Esophagus squamous epithelium (tissue), 5 donors: ENCODE results near the gene PHF2. TPM values are rescaled to one million over a fixed set of nuclear protein-coding genes. Genes with fewer than 3 reads are reported as not detected.

Source experiments
- DNase-seq: peaks from one replicate; lab custom pipeline; 2025; lab: John Stamatoyannopoulos, UW
- H3K27ac ChIP-seq, 4 donors: fragments of 200-600 bp; sonication (generic); one replicate each; pipeline ENCODE4 v1.5.1; 2016 to 2019; ENCODE audit warnings: mild to moderate bottlenecking in 1 of 4
- H3K27me3 ChIP-seq, 4 donors: fragments of 200-600 bp; sonication (generic); 1 replicate in 3 of 4; 2 replicates in 1 of 4; pipeline versions ENCODE4 v1.5.1 to v1.6.0; 2017 to 2021; ENCODE audit warnings: antibody characterized with exemption in 1 of 4
- H3K36me3 ChIP-seq, 3 donors: fragments of 200-600 bp; sonication (generic); one replicate each; pipeline ENCODE4 v1.5.1; 2016 to 2019
- H3K4me1 ChIP-seq, 3 donors: fragments of 200-600 bp; sonication (generic); one replicate each; pipeline ENCODE4 v1.5.1; 2017 to 2019
- H3K4me3 ChIP-seq, 4 donors: fragments of 200-600 bp; sonication (generic); 1 replicate in 3 of 4; 2 replicates in 1 of 4; pipeline ENCODE4 v1.5.1; 2016 to 2019; ENCODE audit warnings: mild to moderate bottlenecking in 2 of 4, moderate library complexity in 1 of 4
- H3K9me3 ChIP-seq, 3 donors: fragments of 200-600 bp; sonication (generic); one replicate each; pipeline ENCODE4 v1.5.1; 2016 to 2019
- POLR2A ChIP-seq, 4 donors: fragments of 450-650 bp; IDR thresholded peaks; one replicate each; pipeline ENCODE4 v1.6.1; 2017; ENCODE audit warnings: antibody characterized with exemption in 4 of 4, mild to moderate bottlenecking in 4 of 4, moderate library complexity in 3 of 4
- WGBS, 2 donors: methylation state at CpG; one replicate each; pipeline ENCODE4 v1.1.5; 2018; 5-methylcytosine and 5-hydroxymethylcytosine counted together
- intact Hi-C: fragments of 100-400 bp; cut with DNase I; formaldehyde crosslinking; loops from one replicate; pipeline ENCODE4 v1.15.0; 2022
- total RNA-seq, 4 donors: library from RNA; depleted of rRNA; stranded (reverse); fragments of >200 nt; gene quantifications; one replicate each; pipeline ENCODE4 v1.1.0, GENCODE V29; 2016
- TF ChIP-seq, protein P1 (sequence below), 6 experiments: fragments of 450-650 bp in 4 of 6; fragments of 200-600 bp in 2 of 6; sonication (generic) in 2 of 6; IDR thresholded peaks; one replicate each; pipeline ENCODE4 v1.5.1; 2016 to 2019; ENCODE audit warnings: antibody characterized with exemption in 6 of 6, mild to moderate bottlenecking in 4 of 6, moderate library complexity in 4 of 6
- donor health status: DM: yes; HTN: yes; CAD: no.

Gene PHF2
- total RNA-seq = 10 to 100 TPM; 13.3 to 22.6 (median 17.5) TPM

DNA sequence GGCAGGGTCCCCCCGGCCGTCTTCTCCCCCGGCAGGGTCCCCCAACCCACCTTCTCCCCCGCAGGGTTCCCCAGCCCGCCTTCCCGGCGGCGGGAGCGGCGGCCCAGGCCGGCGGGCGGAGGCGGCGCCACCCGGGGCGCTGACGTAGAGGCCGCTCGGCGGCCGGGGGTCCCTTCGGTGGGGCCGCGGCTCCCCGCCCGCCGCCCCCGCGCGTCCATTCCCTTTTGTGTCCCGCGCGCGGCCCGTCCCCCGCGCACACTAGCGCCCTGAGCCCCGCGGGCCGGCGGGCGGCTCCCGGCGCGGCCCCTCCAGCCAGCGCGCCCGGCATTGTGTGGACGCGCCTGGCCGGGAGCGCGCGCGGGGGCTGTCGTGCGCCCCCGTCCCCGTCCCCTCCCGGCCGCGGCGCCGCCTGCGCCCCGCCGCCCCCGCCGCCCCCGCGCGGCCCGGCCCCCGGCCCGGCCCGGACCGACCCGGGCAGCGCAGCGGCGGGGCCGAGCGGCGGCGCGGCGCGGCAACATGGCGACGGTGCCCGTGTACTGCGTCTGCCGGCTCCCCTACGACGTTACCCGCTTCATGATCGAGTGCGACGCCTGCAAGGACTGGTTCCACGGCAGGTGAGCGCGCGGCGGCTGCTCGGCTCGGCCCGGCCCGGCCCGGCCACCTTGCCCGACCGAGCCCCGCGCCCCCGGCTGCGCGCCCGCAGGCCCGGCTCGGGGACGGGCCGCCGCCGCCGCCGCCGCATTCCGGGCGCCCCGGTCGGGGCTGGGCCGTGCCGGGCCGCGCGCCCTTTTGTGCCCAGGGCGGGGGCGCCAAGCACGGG is at the start of gene PHF2:
Gene PHF2, plus strand, starts transcription at position 327 of the 820 bp plus-strand sequence. Its CDS starts 190 bp downstream, at position 517.
- intact Hi-C loops = no loop called here
- Histone ChIP-seq H3K27me3 (no peaks in the 10 kb centered on the region), H3K9me3 (no peaks in the 10 kb centered on the region), H3K36me3 (no peaks in the 10 kb centered on the region), H3K4me1 (peaks cover 32 to 59% (median 36%) of the 10 kb centered on the region in 3 donors), H3K4me3 (peak within 1 kb of the TSS; percentile 52 to 93 (median 90)), H3K27ac (peak within 1 kb of the TSS; percentile 94 to 95 (median 95))
- no peak for DNase-seq
- WGBS, 2 donors = no CpG with 5 or more reads among the region's 140 CpGs
- no peak for TF ChIP-seq POLR2A (IDR thresholded peaks at IDR 0.05)
- TF ChIP-seq, protein P1, sequence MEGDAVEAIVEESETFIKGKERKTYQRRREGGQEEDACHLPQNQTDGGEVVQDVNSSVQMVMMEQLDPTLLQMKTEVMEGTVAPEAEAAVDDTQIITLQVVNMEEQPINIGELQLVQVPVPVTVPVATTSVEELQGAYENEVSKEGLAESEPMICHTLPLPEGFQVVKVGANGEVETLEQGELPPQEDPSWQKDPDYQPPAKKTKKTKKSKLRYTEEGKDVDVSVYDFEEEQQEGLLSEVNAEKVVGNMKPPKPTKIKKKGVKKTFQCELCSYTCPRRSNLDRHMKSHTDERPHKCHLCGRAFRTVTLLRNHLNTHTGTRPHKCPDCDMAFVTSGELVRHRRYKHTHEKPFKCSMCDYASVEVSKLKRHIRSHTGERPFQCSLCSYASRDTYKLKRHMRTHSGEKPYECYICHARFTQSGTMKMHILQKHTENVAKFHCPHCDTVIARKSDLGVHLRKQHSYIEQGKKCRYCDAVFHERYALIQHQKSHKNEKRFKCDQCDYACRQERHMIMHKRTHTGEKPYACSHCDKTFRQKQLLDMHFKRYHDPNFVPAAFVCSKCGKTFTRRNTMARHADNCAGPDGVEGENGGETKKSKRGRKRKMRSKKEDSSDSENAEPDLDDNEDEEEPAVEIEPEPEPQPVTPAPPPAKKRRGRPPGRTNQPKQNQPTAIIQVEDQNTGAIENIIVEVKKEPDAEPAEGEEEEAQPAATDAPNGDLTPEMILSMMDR (IDR thresholded peaks at IDR 0.05) = no peak

DNA sequence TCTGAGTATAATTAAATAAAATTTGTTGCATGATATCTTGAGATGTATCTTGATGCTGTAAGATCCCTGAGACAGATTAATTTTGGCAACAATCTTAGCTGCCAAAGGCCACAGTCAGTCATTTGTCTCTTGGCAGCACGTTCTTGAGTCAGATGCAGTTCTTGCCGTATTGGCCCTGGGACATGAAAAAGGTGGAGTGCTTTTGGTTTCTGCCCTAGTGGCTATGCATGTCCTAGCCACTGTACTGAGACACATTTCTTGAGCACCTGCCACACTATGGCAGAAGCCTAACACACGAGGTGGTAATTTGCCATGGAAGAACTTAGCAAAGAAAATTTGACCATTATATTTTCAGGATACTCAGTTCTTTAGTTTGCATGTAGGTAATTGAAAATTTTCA is 45.0 kb upstream of the PHF2 start:
- DNase-seq = no peak
- Histone ChIP-seq H3K4me3 (no peak overlapping the region), H3K36me3 (peaks cover 9 to 99% (median 24%) of the 10 kb centered on the region in 3 donors), H3K27me3 (no peaks in the 10 kb centered on the region), H3K4me1 (no peaks in the 10 kb centered on the region), H3K27ac (no peak overlapping the region), H3K9me3 (no peaks in the 10 kb centered on the region)
- no peak for TF ChIP-seq POLR2A (IDR thresholded peaks at IDR 0.05)
- TF ChIP-seq, protein P1 (IDR thresholded peaks at IDR 0.05) = peak in 1 of 6 experiments; percentile 18
- intact Hi-C loops = no loop called here
- 50 to 57% methylated on average over 3 of the region's 3 CpGs for WGBS, 2 donors

DNA sequence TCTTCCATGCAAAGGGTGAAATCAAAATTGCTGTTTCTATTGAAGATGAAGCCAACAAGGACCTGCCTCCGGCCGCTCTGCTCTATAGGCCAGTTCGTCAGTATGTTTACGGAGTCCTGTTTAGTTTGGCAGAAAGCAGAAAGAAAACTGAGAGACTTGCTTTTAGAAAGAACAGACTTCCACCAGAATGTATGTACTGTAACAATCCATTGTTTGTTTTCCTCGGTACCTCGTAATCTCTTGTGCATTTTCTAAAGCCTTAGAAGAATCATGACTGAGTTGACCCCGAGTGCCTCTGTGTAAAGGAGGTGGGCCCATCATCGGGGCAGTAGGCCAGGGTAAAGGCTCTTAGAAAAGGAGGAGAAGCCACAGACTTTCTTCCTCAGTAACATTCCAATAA is 44.2 kb upstream of the PHF2 start:
- no peaks in the 10 kb centered on the region for H3K9me3 ChIP-seq
- H3K27ac ChIP-seq = no peak overlapping the region
- H3K27me3 ChIP-seq = no peaks in the 10 kb centered on the region
- no peaks in the 10 kb centered on the region for H3K4me1 ChIP-seq
- WGBS, 2 donors = 75 to 80% methylated on average over 8 of the region's 8 CpGs
- TF ChIP-seq POLR2A (IDR thresholded peaks at IDR 0.05) = no peak
- TF ChIP-seq, protein P1 (IDR thresholded peaks at IDR 0.05) = no peak
- DNase-seq = no peak
- peaks cover 9 to 100% (median 24%) of the 10 kb centered on the region in 3 donors for H3K36me3 ChIP-seq
- intact Hi-C loops = no loop called here
- H3K4me3 ChIP-seq = no peak overlapping the region

DNA sequence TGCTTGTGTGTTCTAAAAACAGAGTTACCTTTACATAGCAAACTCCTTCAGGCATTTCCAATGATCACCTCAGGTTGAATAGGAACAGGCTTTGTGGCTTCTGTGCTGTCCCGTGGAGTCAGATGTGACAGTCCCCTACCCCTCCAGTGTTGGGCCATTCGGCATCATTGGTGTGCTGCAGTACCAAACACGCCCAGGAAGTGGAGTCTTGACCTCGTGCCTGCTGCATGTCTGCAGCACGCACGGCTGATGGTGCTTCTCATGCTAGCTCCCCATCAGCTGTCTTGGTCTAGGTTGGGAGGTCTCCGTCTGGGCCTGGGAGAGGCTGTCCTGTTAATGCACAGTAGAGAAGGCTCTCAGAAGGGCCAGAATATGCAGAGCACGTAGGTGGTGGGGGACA is 42.5 kb upstream of the PHF2 start:
- H3K4me1 ChIP-seq = no peaks in the 10 kb centered on the region
- no peaks in the 10 kb centered on the region for H3K27me3 ChIP-seq
- intact Hi-C loops = no loop called here
- H3K4me3 ChIP-seq = no peak overlapping the region
- TF ChIP-seq POLR2A (IDR thresholded peaks at IDR 0.05) = no peak
- TF ChIP-seq, protein P1 (IDR thresholded peaks at IDR 0.05) = no peak
- H3K9me3 ChIP-seq = no peaks in the 10 kb centered on the region
- WGBS, 2 donors = 86 to 90% methylated on average over 2 to 5 of the region's 8 CpGs
- DNase-seq = no peak
- H3K36me3 ChIP-seq = peaks cover 6 to 99% (median 23%) of the 10 kb centered on the region in 3 donors
- H3K27ac ChIP-seq = no peak overlapping the region

DNA sequence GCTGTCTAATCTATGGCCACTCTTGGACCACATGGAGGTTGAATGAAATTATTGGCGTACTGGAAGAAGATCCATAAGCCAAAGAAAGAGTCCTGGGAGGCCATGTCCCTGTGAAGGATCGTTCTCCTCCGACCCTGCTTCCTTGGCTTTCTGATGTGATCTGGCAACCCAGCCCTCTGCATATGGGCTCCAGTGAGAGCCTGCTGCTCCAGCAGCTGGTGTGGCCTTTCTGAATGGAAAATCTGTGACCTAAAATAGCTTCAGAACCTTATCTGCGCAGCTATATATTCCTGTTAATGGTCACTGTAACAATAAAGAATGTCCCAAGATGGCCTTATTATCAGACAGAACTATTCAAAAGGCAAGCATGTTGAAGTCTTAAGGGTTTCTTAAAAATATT is 40.2 kb upstream of the PHF2 start:
- Histone ChIP-seq H3K36me3 (peaks cover 0 to 96% (median 17%) of the 10 kb centered on the region in 3 donors), H3K27ac (no peak overlapping the region), H3K4me3 (no peak overlapping the region), H3K9me3 (no peaks in the 10 kb centered on the region), H3K4me1 (no peaks in the 10 kb centered on the region), H3K27me3 (no peaks in the 10 kb centered on the region)
- DNase-seq = no peak
- TF ChIP-seq, protein P1 (IDR thresholded peaks at IDR 0.05) = no peak
- TF ChIP-seq POLR2A (IDR thresholded peaks at IDR 0.05) = no peak
- WGBS, 2 donors = 90 to 94% methylated on average over 4 of the region's 4 CpGs
- intact Hi-C loops = no loop called here
